ENCODE results near the gene ACADSB.

DNA sequence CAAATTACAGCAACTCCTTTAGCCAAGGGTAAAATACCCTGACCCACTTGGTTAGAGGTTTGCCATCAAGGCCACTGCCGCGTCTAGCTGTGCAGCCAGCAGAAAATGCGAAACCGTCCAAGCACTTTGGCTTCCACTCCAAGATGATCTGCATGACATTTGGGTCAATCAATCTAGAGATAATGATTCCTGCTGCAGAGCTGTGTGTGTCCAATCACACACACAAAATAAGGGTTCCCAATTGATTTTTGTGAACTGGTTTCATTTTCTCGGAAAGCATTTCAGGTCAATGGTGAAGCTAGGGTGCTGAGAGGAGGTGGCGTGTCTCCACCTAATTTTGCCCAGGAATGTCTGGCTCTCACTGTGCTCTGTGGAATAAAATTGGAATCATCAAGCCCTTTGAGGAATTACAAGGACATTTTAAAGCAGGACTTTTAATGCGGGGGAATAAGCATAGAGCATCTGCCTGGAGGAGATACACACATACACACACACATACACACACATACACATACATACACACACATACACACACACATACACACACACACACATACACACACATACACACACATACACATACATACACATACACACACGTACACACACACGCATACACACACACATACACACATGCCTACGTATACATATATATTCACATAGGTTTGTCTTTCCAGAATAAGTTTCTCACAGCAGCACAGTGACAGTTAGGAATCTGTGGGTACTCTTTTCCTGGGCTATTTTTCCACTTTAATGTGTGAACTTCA lies 59.5 kb downstream of the ACADSB start:
- TF ChIP-seq, protein P1, sequence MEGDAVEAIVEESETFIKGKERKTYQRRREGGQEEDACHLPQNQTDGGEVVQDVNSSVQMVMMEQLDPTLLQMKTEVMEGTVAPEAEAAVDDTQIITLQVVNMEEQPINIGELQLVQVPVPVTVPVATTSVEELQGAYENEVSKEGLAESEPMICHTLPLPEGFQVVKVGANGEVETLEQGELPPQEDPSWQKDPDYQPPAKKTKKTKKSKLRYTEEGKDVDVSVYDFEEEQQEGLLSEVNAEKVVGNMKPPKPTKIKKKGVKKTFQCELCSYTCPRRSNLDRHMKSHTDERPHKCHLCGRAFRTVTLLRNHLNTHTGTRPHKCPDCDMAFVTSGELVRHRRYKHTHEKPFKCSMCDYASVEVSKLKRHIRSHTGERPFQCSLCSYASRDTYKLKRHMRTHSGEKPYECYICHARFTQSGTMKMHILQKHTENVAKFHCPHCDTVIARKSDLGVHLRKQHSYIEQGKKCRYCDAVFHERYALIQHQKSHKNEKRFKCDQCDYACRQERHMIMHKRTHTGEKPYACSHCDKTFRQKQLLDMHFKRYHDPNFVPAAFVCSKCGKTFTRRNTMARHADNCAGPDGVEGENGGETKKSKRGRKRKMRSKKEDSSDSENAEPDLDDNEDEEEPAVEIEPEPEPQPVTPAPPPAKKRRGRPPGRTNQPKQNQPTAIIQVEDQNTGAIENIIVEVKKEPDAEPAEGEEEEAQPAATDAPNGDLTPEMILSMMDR (IDR thresholded peaks at IDR 0.05), result no peak
- TF ChIP-seq EZH2 (IDR thresholded peaks at IDR 0.05; ENCODE audit: borderline replicate concordance, insufficient read depth, low read depth, low read length, poor library complexity, severe bottlenecking), result no peak

All from B cell (primary cell).